Pancreas (tissue), 10 donors: ENCODE data around the gene CHRM2. TPM values are rescaled to one million over a fixed set of nuclear protein-coding genes. Genes with fewer than 3 reads are reported as not detected.

Source experiments
- ATAC-seq, 4 donors: fragments of 200-7000 bp; cut with Tn5 transposase; one replicate each; pipeline versions ENCODE4 v1.8.0 to v1.9.1; 2020; ENCODE audit warnings: mild to moderate bottlenecking in 4 of 4, moderate library complexity in 4 of 4
- DNase-seq, 6 donors: peaks; one replicate each; pipeline ENCODE4 v3.0.0-alpha.2; 2020
- FAIRE-seq: peaks from 2 replicates; lab custom pipeline; 2012; peaks lifted over from hg19 to GRCh38; lab: Jason Lieb, UNC
- H3K27ac ChIP-seq, 4 donors: fragments of 200-600 bp; sonication (generic); 1 replicate in 3 of 4; 2 replicates in 1 of 4; pipeline versions ENCODE4 v1.5.0 to v1.8.0; 2020
- H3K27me3 ChIP-seq, 4 donors: fragments of 200-600 bp; one replicate each; pipeline ENCODE4 v1.8.0; 2021
- H3K36me3 ChIP-seq, 3 donors: fragments of 200-600 bp; sonication (generic) in 1 of 3; one replicate each; pipeline versions ENCODE4 v1.5.0 to v1.8.0; 2020 to 2021
- H3K4me1 ChIP-seq, 3 donors: fragments of 200-600 bp; one replicate each; pipeline ENCODE4 v1.8.0; 2021
- H3K4me3 ChIP-seq, 4 donors: fragments of 200-600 bp; sonication (generic) in 2 of 4; one replicate each; pipeline versions ENCODE4 v1.5.0 to v1.8.0; 2020 to 2021
- H3K9me3 ChIP-seq, 4 donors: fragments of 200-600 bp; one replicate each; pipeline ENCODE4 v1.8.0; 2021
- CTCF ChIP-seq, 4 donors: fragments of 200-600 bp; sonication (generic) in 3 of 4; IDR thresholded peaks; one replicate each; pipeline versions ENCODE4 v1.5.0 to v1.8.0; 2021; ENCODE audit warnings: antibody characterized with exemption in 4 of 4
- WGBS, 2 donors: extraction: QIAGEN DNeasy Blood & Tissue Kit; methylation state at CpG; one replicate each; pipeline ENCODE4 v1.1.7; 2013; 5-methylcytosine and 5-hydroxymethylcytosine counted together
- intact Hi-C, 3 donors: fragments of 100-400 bp; cut with DNase I; formaldehyde crosslinking; loops; one replicate each; pipeline versions ENCODE4 v1.11.1 to v1.14.2; 2022
- polyA plus RNA-seq, 2 donors: library from polyadenylated mRNA; stranded (reverse); fragments of 200-250 nt; gene quantifications; one replicate each; pipeline ENCODE4 v1.2.3, GENCODE V29; 2013
- total RNA-seq, 6 donors: library from RNA; stranded (reverse); fragmentation: NEBNext Ultra II Directional in 4 of 6; extraction: Animal tissue kit (Norgen Biotek cat#: 25700) in 4 of 6; gene quantifications; one replicate each; pipeline versions ENCODE4 v1.2.1 to v1.2.4, GENCODE V29; 2021 to 2023
- donor health status: healthy with polysubstance abuse.
- donor health status: DM: no; HTN: no; CAD: no; lungs with moderate emphysema.
- donor health status: DM: no; HTN: no; CAD: no.
- donor health status: control.
- donor health status: control.
- donor health status: Bipolar disorder and iron deficiency.
- donor health status: DM: yes; HTN: yes; CAD: no.
- donor health status: DM: no; HTN: no; CAD: no.
- donor health status: DM: no; HTN: no; CAD: no.
- donor health status: DM: yes; HTN: yes; CAD: no.

CHRM2 gene
- total and polyA plus RNA-seq, 8 donors: 0.03 to 0.12 (median 0.08) TPM; not detected in 5

- DNase-seq (peak in 2 of 6 donors; percentile 47 to 59), ATAC-seq (no peak), FAIRE-seq (no peak)
- WGBS, 2 donors: 1% methylated on average over 63 to 65 of the region's 65 CpGs
- Histone ChIP-seq H3K36me3 (no peaks in the 10 kb centered on the region), H3K4me1 (no peaks in the 10 kb centered on the region), H3K9me3 (no peaks in the 10 kb centered on the region), H3K4me3 (no peak overlapping the region), H3K27ac (no peak overlapping the region), H3K27me3 (peaks cover 0 to 9% (median 4%) of the 10 kb centered on the region in 4 donors)
- TF ChIP-seq CTCF (IDR thresholded peaks at IDR 0.05): no peak
- intact Hi-C loops: no loop called here
These were observed 829 bp downstream of the CHRM2 start for GRCh38 chr7:136869001-136869961.

- FAIRE-seq: no peak
- peaks cover 0 to 9% (median 4%) of the 10 kb centered on the region in 4 donors for H3K27me3 ChIP-seq
- intact Hi-C loops: no loop called here
- H3K27ac ChIP-seq: no peak overlapping the region
- peak overlapping the region in 1 of 4 donors; percentile 17 for H3K4me3 ChIP-seq
- WGBS, 2 donors: 1 to 2% methylated on average over 54 of the region's 54 CpGs
- no peaks in the 10 kb centered on the region for H3K9me3 ChIP-seq
- no peak for ATAC-seq
- no peaks in the 10 kb centered on the region for H3K4me1 ChIP-seq
- no peaks in the 10 kb centered on the region for H3K36me3 ChIP-seq
- TF ChIP-seq CTCF (IDR thresholded peaks at IDR 0.05): no peak
- peak in 2 of 6 donors; percentile 47 to 52 for DNase-seq
These were observed 1.8 kb downstream of the CHRM2 start for GRCh38 chr7:136869991-136870865.

- H3K9me3 ChIP-seq: no peaks in the 10 kb centered on the region
- H3K27me3 ChIP-seq: peaks cover 0 to 9% (median 4%) of the 10 kb centered on the region in 4 donors
- DNase-seq (peak in 2 of 6 donors; percentile 56 to 60), FAIRE-seq (no peak), ATAC-seq (peak in 1 of 4 donors; percentile 24)
- peak overlapping the region in 1 of 4 donors; percentile 17 for H3K4me3 ChIP-seq
- 1% methylated on average over 38 to 41 of the region's 41 CpGs for WGBS, 2 donors
- TF ChIP-seq CTCF (IDR thresholded peaks at IDR 0.05): no peak
- intact Hi-C loops: no loop called here
- no peaks in the 10 kb centered on the region for H3K36me3 ChIP-seq
- no peaks in the 10 kb centered on the region for H3K4me1 ChIP-seq
- H3K27ac ChIP-seq: no peak overlapping the region
These were observed 2.5 kb downstream of the CHRM2 start for GRCh38 chr7:136870866-136871487.

GRCh38 chr7:136874393-136875032 is 6.1 kb downstream of the CHRM2 start:
- 11 to 14% methylated on average over 2 of the region's 2 CpGs for WGBS, 2 donors
- intact Hi-C loops: no loop called here
- Histone ChIP-seq H3K27ac (no peak overlapping the region), H3K9me3 (no peaks in the 10 kb centered on the region), H3K4me3 (no peak overlapping the region), H3K4me1 (no peaks in the 10 kb centered on the region), H3K27me3 (peaks cover 0 to 4% (median under 1%) of the 10 kb centered on the region in 4 donors), H3K36me3 (no peaks in the 10 kb centered on the region)
- FAIRE-seq: no peak
- no peak for TF ChIP-seq CTCF (IDR thresholded peaks at IDR 0.05)
- ATAC-seq: no peak
- no peak for DNase-seq
